Caco-2 (cell line): Measurements from ENCODE around the gene SCAMP4. TPM values are rescaled to one million over a fixed set of nuclear protein-coding genes. Genes with fewer than 3 reads are reported as not detected.
"Not testable (repeated sequence)": the region's sequence is repeated elsewhere in the genome, so short reads cannot be mapped to it uniquely, and the experiment has no call there.

Experiments
- BruUV-seq: library from RNA; stranded (reverse); fragments of 400-500 nt; replicated peaks from 2 replicates; lab custom pipeline; 2021; lab: Mats Ljungman, UMichigan
- CTCF ChIA-PET: fragments of 300-600 bp; sonication (Branson Sonifier 250); formaldehyde crosslinking; loops from one replicate; lab custom pipeline; 2022; ENCODE audit warnings: antibody characterized with exemption; lab: Charles Lee
- POLR2A ChIA-PET: fragments of 300-600 bp; sonication (Branson Sonifier 250); formaldehyde crosslinking; loops from one replicate; lab custom pipeline; 2022; ENCODE audit warnings: antibody characterized with exemption; lab: Charles Lee
- DNase-seq, 2 experiments: peaks; one replicate each; pipeline versions ENCODE4 v3.0.0 to v3.0.0-alpha.2; 2020 to 2022
- H3K27me3 ChIP-seq: replicated peaks from 2 replicates; pipeline ENCODE4 v1.6.0; 2011; ENCODE audit warnings: low read length; ENCODE audit not compliant: control insufficient read depth, insufficient read depth
- H3K36me3 ChIP-seq: 2 replicates; pipeline ENCODE4 v1.5.1; 2011; ENCODE audit warnings: low read length; ENCODE audit not compliant: control insufficient read depth, insufficient read depth
- H3K4me1 ChIP-seq: fragments of 250-450 bp; sonication (Bioruptor Pico); 2 replicates; pipeline ENCODE4 v1.5.1; 2020; ENCODE audit warnings: mild to moderate bottlenecking
- H3K4me3 ChIP-seq: 2 replicates; pipeline ENCODE4 v1.5.1; 2011; ENCODE audit warnings: low read depth, mild to moderate bottlenecking, control low read depth, low read length
- H3K9me3 ChIP-seq: fragments of 250-450 bp; sonication (Bioruptor Pico); 2 replicates; pipeline ENCODE4 v1.5.1; 2020; ENCODE audit warnings: mild to moderate bottlenecking, moderate library complexity
- H3K27ac Mint-ChIP-seq: one replicate; pipeline ENCODE4 v1.8.0; 2022; ENCODE audit warnings: mixed read lengths; ENCODE audit not compliant: unreplicated experiment
- H3K27me3 Mint-ChIP-seq: one replicate; pipeline ENCODE4 v1.8.0; 2022; ENCODE audit warnings: mixed read lengths; ENCODE audit not compliant: insufficient read depth, unreplicated experiment
- H3K36me3 Mint-ChIP-seq: one replicate; pipeline ENCODE4 v1.8.0; 2022; ENCODE audit warnings: mild to moderate bottlenecking, mixed read lengths; ENCODE audit not compliant: insufficient read depth, unreplicated experiment
- H3K4me1 Mint-ChIP-seq: one replicate; pipeline ENCODE4 v1.8.0; 2022; ENCODE audit warnings: low read depth, mixed read lengths; ENCODE audit not compliant: unreplicated experiment
- H3K4me3 Mint-ChIP-seq: one replicate; pipeline ENCODE4 v1.8.0; 2022; ENCODE audit warnings: mild to moderate bottlenecking, moderate library complexity, mixed read lengths; ENCODE audit not compliant: unreplicated experiment
- H3K9me3 Mint-ChIP-seq: one replicate; pipeline ENCODE4 v1.8.0; 2022; ENCODE audit warnings: mixed read lengths; ENCODE audit not compliant: unreplicated experiment
- intact Hi-C: fragments of 100-400 bp; cut with micrococcal nuclease; formaldehyde crosslinking; loops from one replicate; pipeline ENCODE4 v1.10.0; 2022; ENCODE audit not compliant: unreplicated experiment
- total RNA-seq: library from RNA; stranded (reverse); gene quantifications from 2 replicates; pipeline ENCODE4 v1.2.3, GENCODE V29; 2022
- TF ChIP-seq, protein P1 (sequence below), 2 experiments: fragments of 200-600 bp in 1 of 2; IDR thresholded peaks; 1 replicate in 1 of 2; 2 replicates in 1 of 2; pipeline versions ENCODE4 v1.5.1 to v1.8.0; 2011 to 2022; ENCODE audit warnings: antibody characterized with exemption in 1 of 2, control low read depth in 1 of 2, inconsistent platforms in 1 of 2, low read depth in 1 of 2, low read length in 1 of 2, mild to moderate bottlenecking in 1 of 2, moderate library complexity in 1 of 2; ENCODE audit not compliant: insufficient read depth in 1 of 2, severe bottlenecking in 1 of 2, unreplicated experiment in 1 of 2

Gene SCAMP4
- total RNA-seq, 1 experiment from 2014 or later: 84.1 TPM

- H3K4me1 Mint-ChIP-seq: peaks cover 17% of the 10 kb centered on the region
- TF ChIP-seq, protein P1, sequence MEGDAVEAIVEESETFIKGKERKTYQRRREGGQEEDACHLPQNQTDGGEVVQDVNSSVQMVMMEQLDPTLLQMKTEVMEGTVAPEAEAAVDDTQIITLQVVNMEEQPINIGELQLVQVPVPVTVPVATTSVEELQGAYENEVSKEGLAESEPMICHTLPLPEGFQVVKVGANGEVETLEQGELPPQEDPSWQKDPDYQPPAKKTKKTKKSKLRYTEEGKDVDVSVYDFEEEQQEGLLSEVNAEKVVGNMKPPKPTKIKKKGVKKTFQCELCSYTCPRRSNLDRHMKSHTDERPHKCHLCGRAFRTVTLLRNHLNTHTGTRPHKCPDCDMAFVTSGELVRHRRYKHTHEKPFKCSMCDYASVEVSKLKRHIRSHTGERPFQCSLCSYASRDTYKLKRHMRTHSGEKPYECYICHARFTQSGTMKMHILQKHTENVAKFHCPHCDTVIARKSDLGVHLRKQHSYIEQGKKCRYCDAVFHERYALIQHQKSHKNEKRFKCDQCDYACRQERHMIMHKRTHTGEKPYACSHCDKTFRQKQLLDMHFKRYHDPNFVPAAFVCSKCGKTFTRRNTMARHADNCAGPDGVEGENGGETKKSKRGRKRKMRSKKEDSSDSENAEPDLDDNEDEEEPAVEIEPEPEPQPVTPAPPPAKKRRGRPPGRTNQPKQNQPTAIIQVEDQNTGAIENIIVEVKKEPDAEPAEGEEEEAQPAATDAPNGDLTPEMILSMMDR (IDR thresholded peaks at IDR 0.05; ENCODE audit: insufficient read depth in 1 of 2, low read depth in 1 of 2, low read length in 1 of 2, severe bottlenecking in 1 of 2, unreplicated experiment in 1 of 2): no peak
Observed at GRCh38 chr19:1880611-1881392, 24.4 kb upstream of the SCAMP4 start.

GRCh38 chr19:1881393-1882088 is 23.7 kb upstream of the SCAMP4 start:
- peaks cover 17% of the 10 kb centered on the region for H3K4me1 Mint-ChIP-seq
- BruUV-seq, H3K36me3 Mint-ChIP-seq, CTCF ChIA-PET, H3K27me3 ChIP-seq, H3K27me3 Mint-ChIP-seq, H3K4me3 Mint-ChIP-seq, DNase-seq, POLR2A ChIA-PET, H3K36me3 ChIP-seq, intact Hi-C loops, H3K27ac Mint-ChIP-seq, H3K9me3 ChIP-seq, H3K4me3 ChIP-seq, H3K9me3 Mint-ChIP-seq: not testable (repeated sequence)
- peaks cover 11% of the 10 kb centered on the region; the same call in 1 of the 2 replicates for H3K4me1 ChIP-seq

More at GRCh38 chr19:1880611-1881392, 24.4 kb upstream of the SCAMP4 start:
- intact Hi-C loops: no loop called here
- Mint-ChIP-seq H3K27ac (no peak overlapping the region), H3K36me3 (peaks cover 16% of the 10 kb centered on the region), H3K9me3 (no peaks in the 10 kb centered on the region), H3K4me3 (no peak overlapping the region), H3K27me3 (no peaks in the 10 kb centered on the region)
- no peaks in the 10 kb centered on the region for H3K9me3 ChIP-seq
- H3K4me1 ChIP-seq: peaks cover 14% of the 10 kb centered on the region
- no peaks in the 10 kb centered on the region for H3K36me3 ChIP-seq
- no TSS peak for BruUV-seq
- no peak overlapping the region for H3K4me3 ChIP-seq
- DNase-seq: no peak
- H3K27me3 ChIP-seq: no peaks in the 10 kb centered on the region
- ChIA-PET POLR2A (no interaction called here), CTCF (no interaction called here)

DNA sequence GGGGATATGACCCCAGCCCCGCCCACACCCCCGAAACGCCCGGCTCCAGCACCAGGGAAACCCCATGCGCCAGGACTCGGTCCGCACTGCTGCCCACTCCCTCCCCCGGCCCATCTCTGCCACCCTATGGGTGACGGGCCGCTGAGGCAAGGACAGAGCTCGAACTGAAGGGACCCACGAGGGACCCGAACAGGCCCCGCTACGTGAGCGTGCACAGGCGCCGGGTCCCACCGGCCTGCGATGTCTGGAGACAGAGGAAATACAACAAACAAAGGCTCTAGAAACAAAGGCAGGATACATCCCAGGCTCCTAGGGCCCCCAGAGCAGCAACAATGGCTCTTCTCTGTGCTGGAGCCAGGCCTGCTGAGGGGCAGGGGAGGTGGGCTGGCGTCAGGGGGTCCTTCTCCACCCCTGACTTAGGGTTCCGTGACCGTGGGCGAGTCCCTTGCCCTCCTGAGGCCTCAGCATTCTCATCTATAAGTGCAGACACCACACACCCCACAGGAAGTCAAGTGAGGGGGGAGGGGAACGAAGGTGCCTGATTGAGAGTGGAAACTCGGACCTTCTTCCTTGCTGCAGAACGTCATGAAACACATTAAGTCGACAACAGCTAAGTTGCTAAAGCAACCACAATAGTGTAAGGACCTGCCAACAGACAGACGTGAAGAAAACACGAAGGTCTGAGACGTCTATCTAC is 23.0 kb upstream of the SCAMP4 start:
- H3K27ac Mint-ChIP-seq: no peak overlapping the region
- H3K4me3 ChIP-seq: no peak overlapping the region
- H3K4me1 ChIP-seq: peaks cover 17% of the 10 kb centered on the region
- POLR2A ChIA-PET: no interaction called here
- DNase-seq: no peak
- peaks cover 13% of the 10 kb centered on the region for H3K36me3 Mint-ChIP-seq
- intact Hi-C loops: no loop called here
- H3K4me3 Mint-ChIP-seq: peak overlapping the region; percentile 36
- BruUV-seq: no TSS peak
- H3K9me3 ChIP-seq: no peaks in the 10 kb centered on the region
- H3K4me1 Mint-ChIP-seq: peaks cover 20% of the 10 kb centered on the region
- H3K27me3 Mint-ChIP-seq: no peaks in the 10 kb centered on the region
- no peaks in the 10 kb centered on the region for H3K36me3 ChIP-seq
- H3K27me3 ChIP-seq: no peaks in the 10 kb centered on the region
- CTCF ChIA-PET: no interaction called here
- no peaks in the 10 kb centered on the region for H3K9me3 Mint-ChIP-seq
- TF ChIP-seq, protein P1 (IDR thresholded peaks at IDR 0.05; ENCODE audit: insufficient read depth in 1 of 2, low read depth in 1 of 2, low read length in 1 of 2, severe bottlenecking in 1 of 2, unreplicated experiment in 1 of 2): no peak
